CD14-positive monocyte (primary cell): ENCODE results near the gene ADAMTSL1. TPM values are rescaled to one million over a fixed set of nuclear protein-coding genes. Genes with fewer than 3 reads are reported as not detected.

ENCODE experiments used
- DNase-seq, 3 donors: peaks; one replicate each; pipeline ENCODE4 v3.0.0-alpha.2; 2011 to 2022
- H2AFZ ChIP-seq: 2 replicates; pipeline ENCODE4 v1.6.0; 2012; ENCODE audit warnings: mild to moderate bottlenecking, low read depth, low read length, inconsistent platforms; ENCODE audit not compliant: insufficient read depth, poor library complexity, severe bottlenecking
- H3K27ac ChIP-seq, 2 donors: 1 replicate in 1 of 2; 2 replicates in 1 of 2; pipeline ENCODE4 v1.5.1; 2012 to 2013; ENCODE audit warnings: low read length in 2 of 2, control low read depth in 1 of 2, inconsistent platforms in 1 of 2, low read depth in 1 of 2, mild to moderate bottlenecking in 1 of 2
- H3K27me3 ChIP-seq, 2 donors: one replicate each; pipeline versions ENCODE4 v1.6.0 to v1.6.1; 2011 to 2013; ENCODE audit warnings: low read length in 2 of 2; ENCODE audit not compliant: control insufficient read depth in 2 of 2, insufficient read depth in 2 of 2
- H3K36me3 ChIP-seq, 2 donors: replicated peaks in 1 of 2; 1 replicate in 1 of 2; 2 replicates in 1 of 2; pipeline versions ENCODE4 v1.5.1 to v1.6.1; 2012 to 2013; ENCODE audit warnings: low read length in 2 of 2, control low read depth in 1 of 2, inconsistent platforms in 1 of 2, mild to moderate bottlenecking in 1 of 2; ENCODE audit not compliant: insufficient read depth in 2 of 2, control insufficient read depth in 1 of 2
- H3K4me1 ChIP-seq, 2 donors: 1 replicate in 1 of 2; 2 replicates in 1 of 2; pipeline versions ENCODE4 v1.5.1 to v1.6.1; 2012 to 2013; ENCODE audit warnings: low read length in 2 of 2, control low read depth in 1 of 2, inconsistent platforms in 1 of 2, mild to moderate bottlenecking in 1 of 2, moderate library complexity in 1 of 2; ENCODE audit not compliant: insufficient read depth in 2 of 2, control insufficient read depth in 1 of 2
- H3K4me2 ChIP-seq: replicated peaks from 2 replicates; pipeline ENCODE3; 2012; ENCODE audit warnings: low read length, moderate library complexity, mild to moderate bottlenecking; ENCODE audit not compliant: poor library complexity, severe bottlenecking; ENCODE audit errors: extremely low read depth
- H3K4me3 ChIP-seq, 3 experiments: fragments of 200-600 bp in 1 of 3; sonication (generic) in 1 of 3; replicated peaks in 1 of 3; 1 replicate in 2 of 3; 2 replicates in 1 of 3; pipeline ENCODE4 v1.5.1; 2011 to 2013; ENCODE audit warnings: low read length in 3 of 3, mild to moderate bottlenecking in 3 of 3, control low read depth in 2 of 3, low read depth in 2 of 3, inconsistent platforms in 1 of 3, moderate library complexity in 1 of 3
- H3K79me2 ChIP-seq: 2 replicates; pipeline ENCODE4 v1.6.0; 2012; ENCODE audit warnings: mild to moderate bottlenecking, control low read depth, inconsistent platforms, low read length, moderate library complexity; ENCODE audit not compliant: insufficient read depth
- H3K9ac ChIP-seq: 2 replicates; pipeline ENCODE4 v1.6.0; 2017; ENCODE audit warnings: low read length, mild to moderate bottlenecking; ENCODE audit not compliant: insufficient read depth, poor library complexity, severe bottlenecking
- H3K9me3 ChIP-seq, 2 donors: replicated peaks in 1 of 2; 1 replicate in 1 of 2; 2 replicates in 1 of 2; pipeline versions ENCODE4 v1.5.1 to v1.6.1; 2012 to 2013; ENCODE audit warnings: low read length in 2 of 2, control low read depth in 1 of 2; ENCODE audit not compliant: control insufficient read depth in 1 of 2, insufficient read depth in 1 of 2
- H4K20me1 ChIP-seq: 2 replicates; pipeline ENCODE4 v1.6.0; 2012; ENCODE audit warnings: mild to moderate bottlenecking, low read length, control low read depth, moderate library complexity; ENCODE audit not compliant: insufficient read depth
- H3K27ac Mint-ChIP-seq, 7 donors: one replicate each; pipeline ENCODE4 v1.8.0; 2020; ENCODE audit warnings: mild to moderate bottlenecking in 7 of 7, mixed read lengths in 7 of 7, moderate library complexity in 6 of 7, inconsistent platforms in 2 of 7
- H3K27me3 Mint-ChIP-seq, 3 donors: one replicate each; pipeline ENCODE4 v1.8.0; 2021 to 2022; ENCODE audit warnings: low read depth in 3 of 3, mild to moderate bottlenecking in 3 of 3, mixed read lengths in 3 of 3, moderate library complexity in 3 of 3, inconsistent platforms in 1 of 3
- H3K36me3 Mint-ChIP-seq, 2 donors: one replicate each; pipeline ENCODE4 v1.8.0; 2020; ENCODE audit warnings: mixed read lengths in 2 of 2, inconsistent platforms in 1 of 2, mild to moderate bottlenecking in 1 of 2
- H3K4me1 Mint-ChIP-seq: one replicate; pipeline ENCODE4 v1.8.0; 2020; ENCODE audit warnings: mild to moderate bottlenecking, mixed read lengths
- H3K4me3 Mint-ChIP-seq, 2 donors: one replicate each; pipeline ENCODE4 v1.8.0; 2020; ENCODE audit warnings: mild to moderate bottlenecking in 2 of 2, mixed read lengths in 2 of 2, moderate library complexity in 1 of 2
- H3K9me3 Mint-ChIP-seq, 7 donors: one replicate each; pipeline ENCODE4 v1.8.0; 2020 to 2022; ENCODE audit warnings: mixed read lengths in 7 of 7, mild to moderate bottlenecking in 6 of 7, moderate library complexity in 6 of 7, inconsistent platforms in 2 of 7
- CTCF ChIP-seq: fragments of 200-600 bp; IDR thresholded peaks from one replicate; pipeline ENCODE4 v1.8.0; 2022; ENCODE audit warnings: antibody characterized with exemption, mild to moderate bottlenecking
- WGBS: methylation state at CpG from one replicate; pipeline ENCODE4 v1.1.5; 2013; ENCODE audit warnings: missing lambda C conversion rate; ENCODE audit not compliant: insufficient coverage; 5-methylcytosine and 5-hydroxymethylcytosine counted together
- intact Hi-C, 2 donors: fragments of 100-400 bp; cut with micrococcal nuclease; formaldehyde crosslinking; loops; one replicate each; pipeline versions ENCODE4 v1.15.0 to v1.15.1; 2023
- polyA plus RNA-seq, 3 donors: library from polyadenylated mRNA; depleted of rRNA in 1 of 3; unstranded in 2 of 3; stranded (reverse) in 1 of 3; fragments of 300-500 nt in 2 of 3; fragments of >200 nt in 1 of 3; fragmentation: Illumina TruSeq in 2 of 3; gene quantifications; 1 replicate in 2 of 3; 2 replicates in 1 of 3; pipeline ENCODE4 v1.2.3, GENCODE V29; 2012 to 2021

Gene ADAMTSL1
- polyA plus RNA-seq, 3 donors: not detected

GRCh38 chr9:18889550-18889949 lies 415.6 kb downstream of the ADAMTSL1 start:
- Histone ChIP-seq H3K27me3 (no peaks in the 10 kb centered on the region), H3K27ac (no peak overlapping the region), H3K4me3 (no peak overlapping the region), H2AFZ (no peak overlapping the region), H3K9ac (no peak overlapping the region), H3K36me3 (no peaks in the 10 kb centered on the region), H3K4me2 (no peak overlapping the region), H3K9me3 (no peaks in the 10 kb centered on the region), H3K4me1 (no peaks in the 10 kb centered on the region), H3K79me2 (no peaks in the 10 kb centered on the region), H4K20me1 (no peaks in the 10 kb centered on the region)
- intact Hi-C loops: no loop called here
- H3K27ac Mint-ChIP-seq: no peak overlapping the region
- no peak for DNase-seq
- 97% methylated on average over 10 of the region's 12 CpGs for WGBS
- H3K36me3 Mint-ChIP-seq: no peaks in the 10 kb centered on the region
- TF ChIP-seq CTCF: no peak
- peaks cover 0 to 3% (median 2%) of the 10 kb centered on the region in 7 donors for H3K9me3 Mint-ChIP-seq
- no peaks in the 10 kb centered on the region for H3K4me1 Mint-ChIP-seq
- H3K27me3 Mint-ChIP-seq: peaks cover 0 to 3% (median 2%) of the 10 kb centered on the region in 3 donors
- no peak overlapping the region for H3K4me3 Mint-ChIP-seq

GRCh38 chr9:18890372-18890771 lies 416.4 kb downstream of the ADAMTSL1 start:
- Mint-ChIP-seq H3K36me3 (no peaks in the 10 kb centered on the region), H3K27me3 (peaks cover 0 to 3% (median 2%) of the 10 kb centered on the region in 3 donors), H3K4me3 (no peak overlapping the region), H3K4me1 (no peaks in the 10 kb centered on the region), H3K27ac (peak overlapping the region in 1 of 7 donors; percentile 52), H3K9me3 (peaks cover 0 to 6% (median 2%) of the 10 kb centered on the region in 7 donors)
- no peak overlapping the region for H3K4me3 ChIP-seq
- no peak for TF ChIP-seq CTCF
- peaks cover 0 to 2% of the 10 kb centered on the region in 2 donors for H3K9me3 ChIP-seq
- H3K4me2 ChIP-seq: no peak overlapping the region
- H3K36me3 ChIP-seq: no peaks in the 10 kb centered on the region
- intact Hi-C loops: no loop called here
- H3K79me2 ChIP-seq: no peaks in the 10 kb centered on the region
- H3K4me1 ChIP-seq: no peaks in the 10 kb centered on the region
- H3K27ac ChIP-seq: no peak overlapping the region
- no peak overlapping the region for H2AFZ ChIP-seq
- H4K20me1 ChIP-seq: no peaks in the 10 kb centered on the region
- no peak for DNase-seq
- H3K9ac ChIP-seq: no peak overlapping the region
- 80% methylated on average over 1 of the region's 4 CpGs for WGBS
- no peaks in the 10 kb centered on the region for H3K27me3 ChIP-seq
